Regular cardiac myocyte (primary cell): ENCODE measurements around the gene SAA4. TPM values are rescaled to one million over a fixed set of nuclear protein-coding genes. Genes with fewer than 3 reads are reported as not detected.

Source experiments
- total RNA-seq: library from RNA; depleted of rRNA; stranded (reverse); fragments of >200 nt; gene quantifications from 2 replicates; pipeline ENCODE4 v1.2.3, GENCODE V29; 2014

Gene SAA4, protein sequence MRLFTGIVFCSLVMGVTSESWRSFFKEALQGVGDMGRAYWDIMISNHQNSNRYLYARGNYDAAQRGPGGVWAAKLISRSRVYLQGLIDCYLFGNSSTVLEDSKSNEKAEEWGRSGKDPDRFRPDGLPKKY
- total RNA-seq, result not detected in 2 replicates

DNA sequence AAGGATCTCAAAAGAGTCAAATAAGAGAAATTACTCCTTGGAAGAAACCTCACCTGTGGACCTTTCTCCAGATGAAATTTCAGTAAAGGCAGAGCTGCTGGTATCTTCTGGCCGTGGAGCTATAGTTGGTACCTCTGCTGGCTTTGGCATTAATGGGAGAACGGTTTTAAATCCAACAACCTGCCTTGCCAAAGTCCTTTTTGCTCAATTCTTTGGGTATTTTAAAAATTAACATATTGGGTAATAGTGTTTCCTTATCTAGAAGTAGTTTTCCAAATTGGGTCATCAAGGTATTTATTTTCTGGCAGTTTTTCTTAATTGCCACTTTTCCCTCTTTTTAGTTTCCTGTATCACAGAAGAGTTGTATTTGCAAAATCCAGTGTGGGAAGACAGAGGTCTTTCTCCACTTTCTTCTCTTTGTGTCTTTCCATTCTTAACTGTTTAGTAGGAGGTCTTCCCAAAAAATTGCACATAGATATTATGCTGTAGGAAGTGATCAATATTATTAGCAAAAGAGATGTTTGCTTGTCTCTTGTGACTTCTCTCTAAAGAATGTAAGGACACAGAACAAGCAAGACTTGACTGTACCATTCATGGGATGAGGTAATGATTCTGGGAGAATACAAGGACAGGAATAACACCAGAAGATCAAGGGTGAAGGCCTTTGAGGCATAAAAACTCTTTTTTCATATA, at the start of gene SAA4:
Gene SAA4, minus strand, starts transcription at position 139 of the 693 bp plus-strand sequence. CDS start 876 bp downstream, outside the sequence.

GRCh38 chr11:18265949-18266348, 29.3 kb upstream of the SAA4 start, which contains the start of gene SAA1:
Gene SAA1, plus strand, starts transcription at chr11:18266264. Its CDS starts 624 bp downstream, at chr11:18266888.

DNA sequence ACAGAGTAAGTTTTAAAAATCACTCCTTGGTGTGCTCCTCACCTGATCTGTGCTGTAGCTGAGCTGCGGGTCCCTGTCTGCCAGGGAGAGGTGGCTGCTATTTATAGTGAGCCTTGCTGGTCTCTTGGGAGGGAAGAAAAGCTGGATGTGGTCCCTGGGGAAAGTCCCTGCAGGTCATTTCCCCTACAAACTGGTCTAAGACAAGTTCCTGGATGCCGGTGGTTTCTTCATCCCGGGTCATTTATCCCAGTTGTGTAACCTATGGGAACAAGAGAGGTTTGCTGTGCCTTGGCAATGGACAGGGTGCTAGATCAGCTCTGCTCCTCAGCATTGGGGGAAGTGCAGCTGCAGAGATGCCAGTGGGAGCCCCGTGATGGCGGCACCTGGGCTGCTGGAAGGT, 12.0 kb upstream of the SAA4 start, which contains the start of gene SAA2:
Gene SAA2, minus strand, starts transcription at position 108 of the 400 bp plus-strand sequence. CDS start 657 bp downstream, outside the sequence.

Other genes with a start within 250 kb of the SAA4 start
- gene SERGEF, start 223.8 kb downstream of the SAA4 start, total RNA-seq, result 15.3 and 32.1 TPM in 2 replicates
- gene TPH1, start 190.5 kb downstream of the SAA4 start, total RNA-seq, result under 0.01 TPM in 1 of 2 replicates, not detected in the other
- gene SAAL1, start 130.7 kb downstream of the SAA4 start, total RNA-seq, result 16.6 and 27.6 TPM in 2 replicates
- gene MRGPRX3, start 104.2 kb downstream of the SAA4 start, total RNA-seq, result 0.28 TPM in 1 of 2 replicates, not detected in the other
- not detected in 2 replicates for gene MRGPRX4, start 64.0 kb downstream of the SAA4 start, total RNA-seq
- gene SAA2, start 11.9 kb upstream of the SAA4 start, total RNA-seq, result 1.5 and 3.1 TPM in 2 replicates
- 0.77 and 3.1 TPM in 2 replicates for gene SAA1, start 29.5 kb upstream of the SAA4 start, total RNA-seq
- 61.0 and 90.2 TPM in 2 replicates for gene HPS5, start 85.3 kb upstream of the SAA4 start, total RNA-seq
- gene GTF2H1, start 85.8 kb upstream of the SAA4 start, total RNA-seq, result 62.7 and 95.8 TPM in 2 replicates
- 1,407 and 2,140 TPM in 2 replicates for gene LDHA, start 157.8 kb upstream of the SAA4 start, total RNA-seq
- gene LDHC, start 175.5 kb upstream of the SAA4 start, total RNA-seq, result under 0.01 TPM in 2 replicates
- gene LDHAL6A, start 219.1 kb upstream of the SAA4 start, total RNA-seq, result not detected in 2 replicates